HL-60 (cell line): ENCODE data around the gene SORCS2.

Source experiments
- TF ChIP-seq, protein P1 (sequence below): IDR thresholded peaks from 2 replicates; pipeline ENCODE4 v1.6.1; 2012; ENCODE audit warnings: low read depth; ENCODE audit not compliant: insufficient replicate concordance
- TF ChIP-seq, protein P2 (sequence below): IDR thresholded peaks from one replicate; pipeline ENCODE4 v1.5.1; 2011; ENCODE audit warnings: low read length, control low read depth, inconsistent platforms; ENCODE audit not compliant: insufficient read depth

GRCh38 chr4:7154351-7154981 lies 37.9 kb upstream of the SORCS2 start:
- TF ChIP-seq, protein P1, sequence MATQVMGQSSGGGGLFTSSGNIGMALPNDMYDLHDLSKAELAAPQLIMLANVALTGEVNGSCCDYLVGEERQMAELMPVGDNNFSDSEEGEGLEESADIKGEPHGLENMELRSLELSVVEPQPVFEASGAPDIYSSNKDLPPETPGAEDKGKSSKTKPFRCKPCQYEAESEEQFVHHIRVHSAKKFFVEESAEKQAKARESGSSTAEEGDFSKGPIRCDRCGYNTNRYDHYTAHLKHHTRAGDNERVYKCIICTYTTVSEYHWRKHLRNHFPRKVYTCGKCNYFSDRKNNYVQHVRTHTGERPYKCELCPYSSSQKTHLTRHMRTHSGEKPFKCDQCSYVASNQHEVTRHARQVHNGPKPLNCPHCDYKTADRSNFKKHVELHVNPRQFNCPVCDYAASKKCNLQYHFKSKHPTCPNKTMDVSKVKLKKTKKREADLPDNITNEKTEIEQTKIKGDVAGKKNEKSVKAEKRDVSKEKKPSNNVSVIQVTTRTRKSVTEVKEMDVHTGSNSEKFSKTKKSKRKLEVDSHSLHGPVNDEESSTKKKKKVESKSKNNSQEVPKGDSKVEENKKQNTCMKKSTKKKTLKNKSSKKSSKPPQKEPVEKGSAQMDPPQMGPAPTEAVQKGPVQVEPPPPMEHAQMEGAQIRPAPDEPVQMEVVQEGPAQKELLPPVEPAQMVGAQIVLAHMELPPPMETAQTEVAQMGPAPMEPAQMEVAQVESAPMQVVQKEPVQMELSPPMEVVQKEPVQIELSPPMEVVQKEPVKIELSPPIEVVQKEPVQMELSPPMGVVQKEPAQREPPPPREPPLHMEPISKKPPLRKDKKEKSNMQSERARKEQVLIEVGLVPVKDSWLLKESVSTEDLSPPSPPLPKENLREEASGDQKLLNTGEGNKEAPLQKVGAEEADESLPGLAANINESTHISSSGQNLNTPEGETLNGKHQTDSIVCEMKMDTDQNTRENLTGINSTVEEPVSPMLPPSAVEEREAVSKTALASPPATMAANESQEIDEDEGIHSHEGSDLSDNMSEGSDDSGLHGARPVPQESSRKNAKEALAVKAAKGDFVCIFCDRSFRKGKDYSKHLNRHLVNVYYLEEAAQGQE: no peak
- TF ChIP-seq, protein P2, sequence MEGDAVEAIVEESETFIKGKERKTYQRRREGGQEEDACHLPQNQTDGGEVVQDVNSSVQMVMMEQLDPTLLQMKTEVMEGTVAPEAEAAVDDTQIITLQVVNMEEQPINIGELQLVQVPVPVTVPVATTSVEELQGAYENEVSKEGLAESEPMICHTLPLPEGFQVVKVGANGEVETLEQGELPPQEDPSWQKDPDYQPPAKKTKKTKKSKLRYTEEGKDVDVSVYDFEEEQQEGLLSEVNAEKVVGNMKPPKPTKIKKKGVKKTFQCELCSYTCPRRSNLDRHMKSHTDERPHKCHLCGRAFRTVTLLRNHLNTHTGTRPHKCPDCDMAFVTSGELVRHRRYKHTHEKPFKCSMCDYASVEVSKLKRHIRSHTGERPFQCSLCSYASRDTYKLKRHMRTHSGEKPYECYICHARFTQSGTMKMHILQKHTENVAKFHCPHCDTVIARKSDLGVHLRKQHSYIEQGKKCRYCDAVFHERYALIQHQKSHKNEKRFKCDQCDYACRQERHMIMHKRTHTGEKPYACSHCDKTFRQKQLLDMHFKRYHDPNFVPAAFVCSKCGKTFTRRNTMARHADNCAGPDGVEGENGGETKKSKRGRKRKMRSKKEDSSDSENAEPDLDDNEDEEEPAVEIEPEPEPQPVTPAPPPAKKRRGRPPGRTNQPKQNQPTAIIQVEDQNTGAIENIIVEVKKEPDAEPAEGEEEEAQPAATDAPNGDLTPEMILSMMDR: no peak
